SK-N-MC (cell line): ENCODE results near the gene MYO1D.

Source experiments
- EZH2 ChIP-seq: fragments of 200-600 bp; sonication (generic); IDR thresholded peaks from one replicate; pipeline ENCODE4 v1.6.1; 2017; ENCODE audit warnings: antibody characterized with exemption
- FOXP2 ChIP-seq: optimal IDR thresholded peaks from 2 replicates; pipeline ENCODE3; 2011; ENCODE audit warnings: mild to moderate bottlenecking, moderate library complexity; ENCODE audit not compliant: insufficient read depth; ENCODE audit errors: extremely low read length, control extremely low read depth
- POLR2AphosphoS5 ChIP-seq: IDR thresholded peaks from 2 replicates; pipeline ENCODE4 v1.6.1; 2012; ENCODE audit warnings: mild to moderate bottlenecking, low read depth, low read length, borderline replicate concordance

DNA sequence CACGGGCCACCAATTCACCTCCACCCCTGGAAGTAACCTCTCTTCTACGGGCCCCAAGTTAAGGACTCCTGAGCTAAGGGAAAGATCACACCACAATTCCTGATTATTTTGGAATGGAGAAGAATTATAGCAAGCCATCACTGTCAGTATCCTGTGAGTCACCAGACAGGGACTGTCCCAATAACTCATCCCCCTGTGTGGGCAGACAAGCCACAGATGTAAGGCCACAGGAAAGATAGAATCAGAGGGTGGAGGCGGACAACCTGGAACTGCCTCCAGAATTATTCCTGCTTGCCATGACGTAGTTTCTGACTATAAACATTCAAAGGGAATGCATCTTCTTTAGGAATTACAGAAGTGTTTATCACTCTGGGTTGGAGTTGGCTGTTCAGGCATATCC, 5.8 kb upstream of the MYO1D start:
- TF ChIP-seq POLR2AphosphoS5 = no peak
- TF ChIP-seq EZH2 = no peak
- TF ChIP-seq FOXP2 = no peak
